ENCODE results near the gene ZDHHC8.

The ZDHHC8 gene

DNA sequence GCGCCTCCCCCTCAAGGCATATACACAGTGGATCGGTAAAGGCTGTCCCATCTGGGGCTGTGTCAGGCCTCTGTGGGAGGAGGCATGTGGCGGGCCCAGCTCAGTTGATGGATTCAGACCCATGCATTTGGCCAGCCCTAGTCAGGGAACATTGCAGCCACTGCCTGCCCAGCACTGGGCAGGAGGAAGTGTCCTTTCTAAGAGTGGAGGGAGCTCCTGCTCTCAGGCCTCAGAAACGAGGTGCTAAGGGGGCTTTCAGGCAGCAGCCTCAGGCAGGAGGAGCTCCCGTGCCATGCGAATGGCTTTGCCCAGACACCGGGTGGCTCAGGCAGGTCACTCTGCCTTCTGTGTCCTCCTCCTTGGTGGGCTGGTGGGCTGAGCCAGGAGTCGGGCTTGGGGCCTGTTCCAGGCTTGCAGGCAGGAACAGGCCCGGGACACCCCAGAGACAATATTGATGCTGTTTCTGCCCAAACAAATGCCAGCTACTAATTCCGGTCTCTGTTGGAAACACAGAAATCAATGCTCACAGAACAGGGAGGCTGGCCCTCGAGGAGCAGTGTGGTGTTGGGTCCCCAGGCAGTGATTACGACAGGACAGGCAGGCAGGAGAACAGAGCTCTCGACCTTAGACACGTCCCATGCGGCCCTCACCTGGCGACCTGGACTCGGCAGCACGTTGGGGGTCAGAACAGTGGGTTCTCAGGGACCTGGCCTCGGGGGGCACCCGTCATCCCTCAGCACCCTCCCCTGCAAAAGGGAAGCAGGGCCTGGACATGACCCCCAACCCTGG lies 61.6 kb downstream of the ZDHHC8 start:
- no peak for DNase-seq (ENCODE audit: low read depth in 2 of 2)

DNA sequence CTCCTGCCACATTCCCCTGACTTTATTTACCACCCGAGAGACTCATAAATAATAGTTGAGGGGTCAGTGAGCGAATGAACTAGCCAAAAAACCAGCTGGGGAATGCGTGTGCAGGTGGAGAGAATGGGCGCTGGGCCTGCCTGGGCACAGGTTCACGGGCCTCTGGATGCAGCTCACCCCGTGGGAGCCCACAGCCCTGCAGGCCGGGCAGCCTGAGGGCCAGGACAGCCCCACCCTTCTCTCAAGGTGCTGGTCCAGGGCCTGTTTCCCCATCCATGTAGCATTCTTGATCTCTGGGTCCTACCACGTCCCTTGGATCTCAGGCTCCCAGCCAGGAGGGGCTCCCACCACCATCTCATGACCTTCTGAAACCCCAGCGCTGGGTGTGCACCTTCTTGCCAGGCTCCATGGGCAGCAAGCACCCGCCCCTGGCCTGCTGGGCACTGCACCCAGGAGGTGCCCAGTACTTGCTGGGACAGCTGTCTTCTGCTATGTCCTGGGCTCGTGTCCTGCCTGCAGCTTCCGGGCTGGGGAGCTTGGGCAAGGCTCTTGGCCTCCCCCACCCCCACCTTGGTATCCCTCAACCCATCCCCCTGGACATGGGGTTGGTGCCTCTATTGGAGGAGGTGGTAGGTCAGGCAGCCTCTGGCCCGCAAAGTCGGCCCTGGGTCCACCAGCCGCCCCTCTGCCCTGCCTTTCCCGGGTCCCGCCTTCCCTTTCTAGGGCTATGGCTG lies 62.3 kb downstream of the ZDHHC8 start:
- no peak for DNase-seq (ENCODE audit: low read depth in 2 of 2)

DNA sequence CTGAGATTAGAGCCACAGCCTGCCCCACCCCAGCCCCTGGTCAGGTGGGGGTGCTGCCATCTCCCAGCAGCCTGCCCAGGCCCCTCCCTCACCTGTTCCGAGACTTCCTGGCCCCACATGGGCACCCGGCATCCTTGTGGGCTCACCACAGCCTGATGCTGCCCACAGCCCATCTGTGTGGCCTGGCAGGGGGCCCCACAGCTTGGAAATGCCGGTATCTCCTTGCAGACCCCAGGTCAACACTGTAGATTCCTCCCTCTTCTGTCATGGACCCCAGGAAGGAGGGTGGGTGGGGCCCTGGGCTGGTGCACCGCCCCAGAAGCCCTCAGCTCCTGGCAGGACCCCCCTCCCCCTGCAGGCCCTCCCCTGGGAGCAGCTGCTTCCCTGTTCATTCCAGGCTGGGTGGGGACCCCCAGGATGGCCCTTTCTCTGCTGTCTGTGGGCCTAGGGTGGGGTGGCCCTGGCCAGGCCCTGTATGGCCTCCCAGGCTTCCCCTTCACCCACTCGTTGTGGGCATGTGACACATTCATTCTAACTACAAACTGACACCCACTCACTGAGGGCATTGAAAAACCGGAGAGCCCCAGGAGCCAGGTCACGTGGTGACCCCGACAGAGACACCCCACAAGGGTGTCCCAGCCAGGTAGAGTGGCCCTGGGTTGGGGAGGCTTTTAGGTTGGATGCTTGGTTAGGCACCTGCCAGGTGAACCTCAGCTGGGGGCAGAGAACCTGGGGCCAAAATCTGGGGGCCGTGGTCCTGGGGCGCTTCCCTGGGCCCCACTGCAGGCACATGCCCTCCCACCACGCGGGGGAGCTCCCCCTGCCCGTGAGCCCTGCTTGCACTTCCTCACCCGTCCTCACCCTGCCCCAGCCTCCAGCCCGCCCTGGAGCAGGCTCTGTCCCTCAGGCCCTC lies 63.3 kb downstream of the ZDHHC8 start:
- DNase-seq (ENCODE audit: low read depth in 2 of 2) = no peak

DNA sequence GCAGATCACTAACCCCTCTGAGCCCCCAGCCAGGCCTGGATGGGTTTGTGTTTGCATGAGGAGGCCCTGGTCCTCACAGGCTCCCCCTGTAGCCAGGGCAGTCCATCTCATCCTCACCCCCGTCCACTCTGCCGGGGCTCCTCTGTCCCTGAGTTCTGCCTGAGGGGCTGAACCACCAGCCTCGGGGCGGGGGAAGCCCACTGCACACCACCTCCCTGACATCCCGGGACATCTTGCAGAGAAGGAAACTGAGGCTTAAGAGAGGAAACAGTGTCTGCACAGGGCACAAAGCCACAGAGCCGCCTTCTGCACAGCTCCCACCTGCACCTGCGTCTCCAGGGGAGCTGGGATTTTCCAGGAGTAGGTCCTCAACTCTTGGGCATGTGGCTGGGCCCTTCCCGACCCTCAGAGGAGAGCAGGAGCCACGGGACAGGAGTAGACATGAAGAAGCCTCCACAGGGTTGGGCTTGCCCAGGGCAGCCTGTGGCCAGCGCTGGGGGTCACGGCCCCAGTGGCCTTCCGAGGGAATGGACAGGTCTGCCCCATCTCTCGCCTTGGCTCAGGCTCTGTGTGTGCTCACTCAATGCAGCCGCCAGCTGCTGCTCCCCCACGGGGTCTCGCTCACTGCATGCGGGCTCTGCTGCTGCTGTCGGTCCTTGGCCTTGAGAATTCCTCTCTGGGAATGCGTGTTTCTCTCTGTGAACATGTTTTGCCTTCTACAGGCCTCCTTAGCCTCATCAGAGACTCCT lies 64.7 kb downstream of the ZDHHC8 start:
- no peak for DNase-seq (ENCODE audit: low read depth in 2 of 2)
